SU-DHL-6 (cell line): ENCODE measurements around the gene MAP3K1.

Source experiments
- H2AFZ ChIP-seq: fragments of 200-600 bp; sonication (generic); 2 replicates; pipeline ENCODE4 v1.6.1; 2014; ENCODE audit warnings: low read depth, mild to moderate bottlenecking, moderate library complexity, mixed read lengths, antibody characterized with exemption, low read length; ENCODE audit not compliant: severe bottlenecking
- H3F3A ChIP-seq: fragments of 200-600 bp; shearing (Covaris generic); 2 replicates; pipeline ENCODE4 v1.6.0; 2016; ENCODE audit warnings: antibody characterized with exemption, mild to moderate bottlenecking; ENCODE audit not compliant: insufficient read depth
- H3K27ac ChIP-seq: fragments of 200-600 bp; sonication (generic); 2 replicates; pipeline ENCODE4 v1.5.1; 2016; ENCODE audit warnings: low read depth, mild to moderate bottlenecking, low read length, moderate library complexity, mixed read lengths
- H3K27me3 ChIP-seq: fragments of 200-600 bp; sonication (generic), shearing (Covaris generic); 2 replicates; pipeline ENCODE4 v1.6.0; 2014; ENCODE audit warnings: mild to moderate bottlenecking, low read length
- H3K36me3 ChIP-seq: fragments of 200-600 bp; sonication (generic); 2 replicates; pipeline ENCODE4 v1.6.1; 2014; ENCODE audit warnings: mild to moderate bottlenecking, low read length, mixed read lengths
- H3K4me2 ChIP-seq: fragments of 300-600, 200-600 bp; shearing (Covaris generic), sonication (generic); 2 replicates; pipeline ENCODE4 v1.6.0; 2014; ENCODE audit warnings: low read length, low read depth, mild to moderate bottlenecking; ENCODE audit not compliant: poor library complexity, severe bottlenecking
- H3K4me3 ChIP-seq: fragments of 200-600 bp; sonication (generic); 2 replicates; pipeline ENCODE4 v1.5.1; 2014; ENCODE audit warnings: antibody characterized with exemption, low read length, mild to moderate bottlenecking, mixed read lengths; ENCODE audit not compliant: insufficient read depth, poor library complexity, severe bottlenecking
- H3K79me2 ChIP-seq: fragments of 200-600 bp; sonication (generic); 2 replicates; pipeline ENCODE4 v1.6.1; 2014; ENCODE audit warnings: mild to moderate bottlenecking, low read length, moderate library complexity; ENCODE audit not compliant: insufficient read depth
- H3K9ac ChIP-seq: fragments of 200-600 bp; sonication (generic); 2 replicates; pipeline ENCODE4 v1.7.0; 2014; ENCODE audit warnings: mild to moderate bottlenecking, low read length
- H3K9me2 ChIP-seq: fragments of 200-600 bp; sonication (generic); replicated peaks from 2 replicates; pipeline ENCODE4 v1.6.1; 2014; ENCODE audit warnings: low read length; ENCODE audit not compliant: insufficient read depth
- H3K9me3 ChIP-seq: fragments of 200-600 bp; sonication (generic); 2 replicates; pipeline ENCODE4 v1.6.1; 2014; ENCODE audit warnings: low read length, mixed read lengths; ENCODE audit not compliant: insufficient read depth
- H4K20me1 ChIP-seq: fragments of 200-600 bp; sonication (generic); 2 replicates; pipeline ENCODE4 v1.6.1; 2014; ENCODE audit warnings: low read depth, mild to moderate bottlenecking, antibody characterized with exemption, low read length, moderate library complexity, mixed read lengths
- EZH2phosphoT487 ChIP-seq: fragments of 200-600 bp; sonication (generic), shearing (Covaris generic); conservative IDR thresholded peaks from 2 replicates; pipeline ENCODE4 v1.6.1; 2018; ENCODE audit warnings: mild to moderate bottlenecking, antibody characterized with exemption, low read length, moderate library complexity, mixed read lengths
- TF ChIP-seq, protein P1 (sequence below): fragments of 200-600 bp; sonication (generic); IDR thresholded peaks from one replicate; pipeline ENCODE4 v1.5.1; 2017; ENCODE audit warnings: antibody characterized with exemption, mild to moderate bottlenecking, low read length, moderate library complexity; ENCODE audit not compliant: insufficient read depth, poor library complexity, severe bottlenecking

Gene MAP3K1

DNA sequence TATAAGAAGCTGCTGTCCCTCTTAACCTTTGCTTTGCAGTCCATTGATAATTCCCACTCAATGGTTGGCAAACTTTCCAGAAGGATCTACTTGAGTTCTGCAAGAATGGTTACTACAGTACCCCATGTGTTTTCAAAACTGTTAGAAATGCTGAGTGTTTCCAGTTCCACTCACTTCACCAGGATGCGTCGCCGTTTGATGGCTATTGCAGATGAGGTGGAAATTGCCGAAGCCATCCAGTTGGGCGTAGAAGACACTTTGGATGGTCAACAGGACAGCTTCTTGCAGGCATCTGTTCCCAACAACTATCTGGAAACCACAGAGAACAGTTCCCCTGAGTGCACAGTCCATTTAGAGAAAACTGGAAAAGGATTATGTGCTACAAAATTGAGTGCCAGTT is 66.2 kb downstream of the MAP3K1 start:
- H3K27ac ChIP-seq, result no peak overlapping the region
- no peaks in the 10 kb centered on the region for H3K27me3 ChIP-seq
- H2AFZ ChIP-seq, result no peak overlapping the region
- peaks cover 28% of the 10 kb centered on the region for H3K36me3 ChIP-seq
- no peaks in the 10 kb centered on the region for H3K79me2 ChIP-seq
- H3K4me2 ChIP-seq, result no peak overlapping the region
- no peak overlapping the region for H3K9ac ChIP-seq
- no peaks in the 10 kb centered on the region for H3K9me2 ChIP-seq
- no peak overlapping the region for H3K4me3 ChIP-seq
- no peaks in the 10 kb centered on the region for H3F3A ChIP-seq
- TF ChIP-seq, protein P1, sequence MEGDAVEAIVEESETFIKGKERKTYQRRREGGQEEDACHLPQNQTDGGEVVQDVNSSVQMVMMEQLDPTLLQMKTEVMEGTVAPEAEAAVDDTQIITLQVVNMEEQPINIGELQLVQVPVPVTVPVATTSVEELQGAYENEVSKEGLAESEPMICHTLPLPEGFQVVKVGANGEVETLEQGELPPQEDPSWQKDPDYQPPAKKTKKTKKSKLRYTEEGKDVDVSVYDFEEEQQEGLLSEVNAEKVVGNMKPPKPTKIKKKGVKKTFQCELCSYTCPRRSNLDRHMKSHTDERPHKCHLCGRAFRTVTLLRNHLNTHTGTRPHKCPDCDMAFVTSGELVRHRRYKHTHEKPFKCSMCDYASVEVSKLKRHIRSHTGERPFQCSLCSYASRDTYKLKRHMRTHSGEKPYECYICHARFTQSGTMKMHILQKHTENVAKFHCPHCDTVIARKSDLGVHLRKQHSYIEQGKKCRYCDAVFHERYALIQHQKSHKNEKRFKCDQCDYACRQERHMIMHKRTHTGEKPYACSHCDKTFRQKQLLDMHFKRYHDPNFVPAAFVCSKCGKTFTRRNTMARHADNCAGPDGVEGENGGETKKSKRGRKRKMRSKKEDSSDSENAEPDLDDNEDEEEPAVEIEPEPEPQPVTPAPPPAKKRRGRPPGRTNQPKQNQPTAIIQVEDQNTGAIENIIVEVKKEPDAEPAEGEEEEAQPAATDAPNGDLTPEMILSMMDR, result no peak
- no peak for TF ChIP-seq EZH2phosphoT487
- H3K9me3 ChIP-seq, result no peaks in the 10 kb centered on the region
- H4K20me1 ChIP-seq, result no peaks in the 10 kb centered on the region

DNA sequence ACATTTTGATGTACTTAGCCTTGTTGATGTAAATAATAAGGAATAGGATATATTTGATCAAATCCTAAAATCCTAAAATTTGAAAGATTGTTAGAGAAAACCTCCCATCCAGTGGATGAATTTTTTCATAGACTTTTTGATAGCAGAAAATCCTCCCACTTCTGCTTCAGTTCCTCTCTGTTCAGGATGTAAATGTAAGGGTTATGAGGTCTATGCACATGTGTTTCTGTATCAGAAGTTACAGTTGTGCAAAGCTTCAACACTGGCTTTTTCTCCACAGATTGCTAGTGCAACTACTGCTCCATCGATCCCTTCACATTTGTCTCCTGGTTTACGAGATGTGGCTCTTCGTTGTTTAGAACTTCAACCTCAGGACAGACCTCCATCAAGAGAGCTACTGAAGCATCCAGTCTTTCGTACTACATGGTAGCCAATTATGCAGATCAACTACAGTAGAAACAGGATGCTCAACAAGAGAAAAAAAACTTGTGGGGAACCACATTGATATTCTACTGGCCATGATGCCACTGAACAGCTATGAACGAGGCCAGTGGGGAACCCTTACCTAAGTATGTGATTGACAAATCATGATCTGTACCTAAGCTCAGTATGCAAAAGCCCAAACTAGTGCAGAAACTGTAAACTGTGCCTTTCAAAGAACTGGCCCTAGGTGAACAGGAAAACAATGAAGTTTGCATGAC is 78.1 kb downstream of the MAP3K1 start:
- H2AFZ ChIP-seq, result no peak overlapping the region
- peaks cover 19% of the 10 kb centered on the region; the same call in 1 of the 2 replicates for H3K36me3 ChIP-seq
- H3K79me2 ChIP-seq, result no peaks in the 10 kb centered on the region

DNA sequence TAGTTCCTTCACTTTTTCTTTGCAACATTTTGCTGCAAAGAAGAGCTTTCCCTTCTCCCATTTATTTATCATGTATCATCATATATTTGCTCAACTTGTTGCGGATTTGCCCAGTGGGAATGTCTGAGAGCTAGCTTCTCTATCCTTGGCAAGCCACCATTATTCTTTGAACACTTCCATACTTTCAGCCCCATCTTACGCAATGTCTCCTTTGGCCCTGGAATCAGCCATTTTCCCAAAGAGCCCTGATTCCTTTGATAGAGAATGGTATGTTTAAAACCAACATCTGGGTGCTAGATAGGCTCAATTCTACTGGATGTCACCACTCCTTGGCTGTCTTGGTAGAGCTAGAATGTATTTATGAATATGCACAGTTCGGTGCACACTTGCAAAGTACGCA is 81.4 kb downstream of the MAP3K1 start:
- H3K9me2 ChIP-seq, result no peaks in the 10 kb centered on the region
- H2AFZ ChIP-seq, result no peak overlapping the region
- no peaks in the 10 kb centered on the region for H3K9me3 ChIP-seq
- no peak overlapping the region for H3K9ac ChIP-seq
- no peaks in the 10 kb centered on the region for H3K79me2 ChIP-seq
- no peak for TF ChIP-seq EZH2phosphoT487
- TF ChIP-seq, protein P1, result no peak
- no peaks in the 10 kb centered on the region for H3K27me3 ChIP-seq
- H3K36me3 ChIP-seq, result peaks cover 13% of the 10 kb centered on the region; the same call in 1 of the 2 replicates
- no peak overlapping the region for H3K4me3 ChIP-seq
- H3K4me2 ChIP-seq, result no peak overlapping the region
- no peaks in the 10 kb centered on the region for H3F3A ChIP-seq
- H3K27ac ChIP-seq, result no peak overlapping the region
- no peaks in the 10 kb centered on the region for H4K20me1 ChIP-seq

More for the DNA sequence above, 78.1 kb downstream of the MAP3K1 start:
- Histone ChIP-seq H3K4me3 (no peak overlapping the region), H3K27me3 (no peaks in the 10 kb centered on the region), H4K20me1 (no peaks in the 10 kb centered on the region), H3K9me2 (no peaks in the 10 kb centered on the region), H3K4me2 (no peak overlapping the region), H3F3A (no peaks in the 10 kb centered on the region), H3K27ac (no peak overlapping the region), H3K9ac (no peak overlapping the region), H3K9me3 (no peaks in the 10 kb centered on the region)
- no peak for TF ChIP-seq EZH2phosphoT487
- TF ChIP-seq, protein P1, result no peak
